ENCODE data around the gene EFHC2.
"Not testable (repeated sequence)": the region's sequence is repeated elsewhere in the genome, so short reads cannot be mapped to it uniquely, and the experiment has no call there.

Gene EFHC2

DNA sequence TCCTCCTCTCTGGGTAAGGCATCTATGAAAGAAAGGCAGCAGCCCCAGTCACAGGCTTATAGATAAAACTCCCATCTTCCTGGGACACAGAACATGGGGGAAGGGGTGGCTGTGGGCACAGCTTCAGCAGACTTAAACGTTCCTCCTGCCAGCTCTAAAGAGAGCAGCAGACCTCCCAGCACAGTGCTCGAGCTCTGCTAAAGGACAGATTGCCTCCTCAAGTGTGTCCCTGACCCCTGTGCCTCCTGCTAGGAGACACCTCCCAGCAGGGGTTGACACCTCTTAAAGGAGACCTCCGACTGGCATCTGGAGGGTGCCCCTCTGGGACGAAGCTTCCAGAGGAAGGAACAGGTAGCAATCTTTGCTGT, 89.9 kb downstream of the EFHC2 start:
- Histone ChIP-seq H3K9me3 (ENCODE audit: control insufficient read depth, insufficient read depth, low read depth, low read length) (no peaks in the 10 kb centered on the region), H3K27ac (ENCODE audit: extremely low read depth, low read depth, low read length) (no peak overlapping the region), H3K4me1 (ENCODE audit: control insufficient read depth, insufficient read depth, low read length) (no peaks in the 10 kb centered on the region), H3K4me3 (ENCODE audit: low read depth, low read length) (no peak overlapping the region), H3K36me3 (ENCODE audit: control insufficient read depth in 2 of 2, insufficient read depth in 1 of 2, low read length in 2 of 2) (no peaks in the 10 kb centered on the region)
- CTCF ChIA-PET, result interaction anchor here (0.8 to 2.0 kb wide), 2 partner anchors 10 to 502 kb away, joined by 3 to 20 read pairs; no protein-coding TSS in a partner anchor
- TF ChIP-seq BCL11B (tag by site-specific recombination; IDR thresholded peaks at IDR 0.05; ENCODE audit: low read depth), result no peak
- POLR2A ChIA-PET, result no interaction called here

DNA sequence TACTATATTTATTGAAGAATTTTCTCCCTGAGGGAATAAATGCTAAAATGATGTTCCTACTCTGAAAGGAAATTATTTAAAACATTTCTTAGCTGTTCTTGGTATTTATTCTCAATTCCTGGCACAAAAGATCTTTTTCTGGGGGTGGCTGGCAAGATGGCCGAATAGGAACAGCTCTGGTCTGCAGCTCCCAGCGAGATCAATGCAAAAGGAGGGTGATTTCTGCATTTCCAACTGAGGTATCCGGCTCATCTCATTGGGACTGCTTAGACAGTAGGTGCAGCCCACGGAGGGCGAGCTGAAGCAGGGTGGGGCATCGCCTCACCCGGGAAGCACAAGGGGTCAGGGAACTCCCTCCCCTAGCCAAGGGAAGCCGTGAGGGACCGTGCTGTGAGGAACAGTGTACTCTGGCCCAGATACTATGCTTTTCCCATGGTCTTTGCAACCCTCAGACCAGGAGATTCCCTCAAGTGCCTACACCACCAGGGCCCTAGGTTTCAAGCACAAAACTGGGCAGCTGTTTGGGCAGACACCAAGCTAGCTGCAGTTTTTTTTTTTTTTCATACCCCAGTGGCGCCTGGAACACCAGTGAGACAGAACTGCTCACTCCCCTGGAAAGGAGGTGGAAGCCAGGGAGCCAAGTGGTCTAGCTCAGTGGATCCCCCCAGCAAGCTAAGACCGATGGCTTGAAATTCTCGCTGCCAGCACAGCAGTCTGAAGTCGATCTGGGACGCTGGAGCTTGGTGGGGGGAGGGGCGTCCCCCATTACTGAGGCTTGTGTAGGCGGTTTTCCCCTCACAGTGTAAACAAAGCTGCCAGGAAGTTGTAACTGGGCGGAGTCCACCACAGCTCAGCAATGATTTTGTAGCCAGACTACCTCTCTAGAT, 90.5 kb downstream of the EFHC2 start:
- POLR2A ChIA-PET; H3K36me3 ChIP-seq (ENCODE audit: control insufficient read depth in 2 of 2, insufficient read depth in 1 of 2, low read length in 2 of 2); H3K4me1 ChIP-seq (ENCODE audit: control insufficient read depth, insufficient read depth, low read length); H3K9me3 ChIP-seq (ENCODE audit: control insufficient read depth, insufficient read depth, low read depth, low read length): not testable (repeated sequence)
- CTCF ChIA-PET, result interaction anchor here (0.5 to 2.0 kb wide), 2 partner anchors 9 to 497 kb away, joined by 5 to 20 read pairs; no protein-coding TSS in a partner anchor
- peak overlapping the region; percentile 16 for H3K4me3 ChIP-seq (ENCODE audit: low read depth, low read length)
- TF ChIP-seq ZNF677 (tag by site-specific recombination; IDR thresholded peaks at IDR 0.05) (peak; percentile 53; the same call in 1 of the 2 replicates), ZFHX2 (tag by site-specific recombination; conservative IDR thresholded peaks at IDR 0.05) (0 out of 2 replicates have a peak, but pooled peaks have one; percentile 23), SP3 (tag by site-specific recombination; IDR thresholded peaks at IDR 0.05) (peak; percentile 18; the same call in 1 of the 2 replicates), ZBTB17 (tag by site-specific recombination; IDR thresholded peaks at IDR 0.05) (peak; percentile 38; the same call in 1 of the 2 replicates), ZSCAN30 (tag by site-specific recombination; IDR thresholded peaks at IDR 0.05) (0 out of 2 replicates have a peak, but pooled peaks have one; percentile 13), ZBTB48 (tag by site-specific recombination; IDR thresholded peaks at IDR 0.05) (peak; percentile 77), SETDB1 (IDR thresholded peaks at IDR 0.05; ENCODE audit: insufficient read length, low read length) (peak; percentile 61), GLIS1 (tag by site-specific recombination; IDR thresholded peaks at IDR 0.05) (peak; percentile 21; the same call in 1 of the 2 replicates), ZNF335 (tag by site-specific recombination; conservative IDR thresholded peaks at IDR 0.05) (peak; percentile 47; the same call in 1 of the 2 replicates)
- TF ChIP-seq, protein P1, sequence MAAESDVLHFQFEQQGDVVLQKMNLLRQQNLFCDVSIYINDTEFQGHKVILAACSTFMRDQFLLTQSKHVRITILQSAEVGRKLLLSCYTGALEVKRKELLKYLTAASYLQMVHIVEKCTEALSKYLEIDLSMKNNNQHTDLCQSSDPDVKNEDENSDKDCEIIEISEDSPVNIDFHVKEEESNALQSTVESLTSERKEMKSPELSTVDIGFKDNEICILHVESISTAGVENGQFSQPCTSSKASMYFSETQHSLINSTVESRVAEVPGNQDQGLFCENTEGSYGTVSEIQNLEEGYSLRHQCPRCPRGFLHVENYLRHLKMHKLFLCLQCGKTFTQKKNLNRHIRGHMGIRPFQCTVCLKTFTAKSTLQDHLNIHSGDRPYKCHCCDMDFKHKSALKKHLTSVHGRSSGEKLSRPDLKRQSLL (tag by site-specific recombination; IDR thresholded peaks at IDR 0.05), result peak; percentile 58; the same call in 1 of the 2 replicates
- TF ChIP-seq, protein P2, sequence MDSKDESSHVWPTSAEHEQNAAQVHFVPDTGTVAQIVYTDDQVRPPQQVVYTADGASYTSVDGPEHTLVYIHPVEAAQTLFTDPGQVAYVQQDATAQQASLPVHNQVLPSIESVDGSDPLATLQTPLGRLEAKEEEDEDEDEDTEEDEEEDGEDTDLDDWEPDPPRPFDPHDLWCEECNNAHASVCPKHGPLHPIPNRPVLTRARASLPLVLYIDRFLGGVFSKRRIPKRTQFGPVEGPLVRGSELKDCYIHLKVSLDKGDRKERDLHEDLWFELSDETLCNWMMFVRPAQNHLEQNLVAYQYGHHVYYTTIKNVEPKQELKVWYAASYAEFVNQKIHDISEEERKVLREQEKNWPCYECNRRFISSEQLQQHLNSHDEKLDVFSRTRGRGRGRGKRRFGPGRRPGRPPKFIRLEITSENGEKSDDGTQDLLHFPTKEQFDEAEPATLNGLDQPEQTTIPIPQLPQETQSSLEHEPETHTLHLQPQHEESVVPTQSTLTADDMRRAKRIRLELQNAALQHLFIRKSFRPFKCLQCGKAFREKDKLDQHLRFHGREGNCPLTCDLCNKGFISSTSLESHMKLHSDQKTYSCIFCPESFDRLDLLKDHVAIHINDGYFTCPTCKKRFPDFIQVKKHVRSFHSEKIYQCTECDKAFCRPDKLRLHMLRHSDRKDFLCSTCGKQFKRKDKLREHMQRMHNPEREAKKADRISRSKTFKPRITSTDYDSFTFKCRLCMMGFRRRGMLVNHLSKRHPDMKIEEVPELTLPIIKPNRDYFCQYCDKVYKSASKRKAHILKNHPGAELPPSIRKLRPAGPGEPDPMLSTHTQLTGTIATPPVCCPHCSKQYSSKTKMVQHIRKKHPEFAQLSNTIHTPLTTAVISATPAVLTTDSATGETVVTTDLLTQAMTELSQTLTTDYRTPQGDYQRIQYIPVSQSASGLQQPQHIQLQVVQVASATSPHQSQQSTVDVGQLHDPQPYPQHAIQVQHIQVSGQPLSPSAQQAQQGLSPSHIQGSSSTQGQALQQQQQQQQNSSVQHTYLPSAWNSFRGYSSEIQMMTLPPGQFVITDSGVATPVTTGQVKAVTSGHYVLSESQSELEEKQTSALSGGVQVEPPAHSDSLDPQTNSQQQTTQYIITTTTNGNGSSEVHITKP (tag by site-specific recombination; IDR thresholded peaks at IDR 0.05), result peak; percentile 63; the same call in 1 of the 2 replicates
- TF ChIP-seq, protein P3, sequence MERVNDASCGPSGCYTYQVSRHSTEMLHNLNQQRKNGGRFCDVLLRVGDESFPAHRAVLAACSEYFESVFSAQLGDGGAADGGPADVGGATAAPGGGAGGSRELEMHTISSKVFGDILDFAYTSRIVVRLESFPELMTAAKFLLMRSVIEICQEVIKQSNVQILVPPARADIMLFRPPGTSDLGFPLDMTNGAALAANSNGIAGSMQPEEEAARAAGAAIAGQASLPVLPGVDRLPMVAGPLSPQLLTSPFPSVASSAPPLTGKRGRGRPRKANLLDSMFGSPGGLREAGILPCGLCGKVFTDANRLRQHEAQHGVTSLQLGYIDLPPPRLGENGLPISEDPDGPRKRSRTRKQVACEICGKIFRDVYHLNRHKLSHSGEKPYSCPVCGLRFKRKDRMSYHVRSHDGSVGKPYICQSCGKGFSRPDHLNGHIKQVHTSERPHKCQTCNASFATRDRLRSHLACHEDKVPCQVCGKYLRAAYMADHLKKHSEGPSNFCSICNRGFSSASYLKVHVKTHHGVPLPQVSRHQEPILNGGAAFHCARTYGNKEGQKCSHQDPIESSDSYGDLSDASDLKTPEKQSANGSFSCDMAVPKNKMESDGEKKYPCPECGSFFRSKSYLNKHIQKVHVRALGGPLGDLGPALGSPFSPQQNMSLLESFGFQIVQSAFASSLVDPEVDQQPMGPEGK (tag by site-specific recombination; IDR thresholded peaks at IDR 0.05), result 0 out of 2 replicates have a peak, but pooled peaks have one; percentile 28
- peak overlapping the region; percentile 45; the same call in 1 of the 2 replicates for H3K27ac ChIP-seq (ENCODE audit: extremely low read depth, low read depth, low read length)

Measured in HEK293 (cell line).